NCI-H510A treated with DMSO at 0.1 percent for 48 hours (cell line): Measurements from ENCODE around the gene TLX2.

ENCODE experiments used
- DNase-seq: peaks from one replicate; lab custom pipeline; 2025; lab: John Stamatoyannopoulos, UW

TLX2 gene

DNA sequence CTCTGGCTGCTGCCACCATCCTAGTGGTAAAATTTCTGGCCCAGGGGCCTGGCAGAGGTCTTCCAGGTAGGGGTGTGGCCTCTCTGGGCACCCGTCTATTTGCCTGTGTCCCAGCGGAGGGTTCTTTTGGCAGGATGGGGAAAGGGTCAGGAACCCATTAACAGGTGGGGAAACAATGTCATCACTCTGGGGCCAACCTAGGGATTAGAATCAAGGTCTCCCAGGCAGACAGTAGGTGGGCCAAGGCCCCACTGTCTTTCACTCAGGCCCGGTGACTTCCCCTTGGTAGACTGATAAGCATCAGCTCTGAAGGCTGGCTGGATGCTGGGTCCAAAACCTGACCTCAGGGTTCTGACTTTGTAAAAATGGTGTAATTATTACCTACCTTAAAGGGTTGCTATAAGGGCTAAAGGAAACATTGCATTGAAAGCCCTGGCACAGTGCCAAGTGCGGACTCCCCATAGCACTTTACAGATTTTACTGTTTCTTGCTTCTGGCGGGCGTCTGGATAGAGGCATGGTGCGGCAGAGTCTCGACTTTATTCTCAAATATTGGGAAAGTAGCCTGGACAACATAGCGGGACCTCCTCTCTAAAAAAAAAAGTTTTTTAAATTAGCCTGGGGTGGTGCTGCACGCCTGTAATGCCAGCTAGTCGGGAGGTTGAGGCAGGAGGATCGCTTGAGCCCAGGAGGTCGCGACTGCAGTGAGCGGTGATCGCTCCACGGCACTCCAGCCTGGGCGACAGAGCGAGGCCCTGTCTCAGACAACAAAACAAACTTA is 17.1 kb upstream of the TLX2 start:
- DNase-seq, result no peak

DNA sequence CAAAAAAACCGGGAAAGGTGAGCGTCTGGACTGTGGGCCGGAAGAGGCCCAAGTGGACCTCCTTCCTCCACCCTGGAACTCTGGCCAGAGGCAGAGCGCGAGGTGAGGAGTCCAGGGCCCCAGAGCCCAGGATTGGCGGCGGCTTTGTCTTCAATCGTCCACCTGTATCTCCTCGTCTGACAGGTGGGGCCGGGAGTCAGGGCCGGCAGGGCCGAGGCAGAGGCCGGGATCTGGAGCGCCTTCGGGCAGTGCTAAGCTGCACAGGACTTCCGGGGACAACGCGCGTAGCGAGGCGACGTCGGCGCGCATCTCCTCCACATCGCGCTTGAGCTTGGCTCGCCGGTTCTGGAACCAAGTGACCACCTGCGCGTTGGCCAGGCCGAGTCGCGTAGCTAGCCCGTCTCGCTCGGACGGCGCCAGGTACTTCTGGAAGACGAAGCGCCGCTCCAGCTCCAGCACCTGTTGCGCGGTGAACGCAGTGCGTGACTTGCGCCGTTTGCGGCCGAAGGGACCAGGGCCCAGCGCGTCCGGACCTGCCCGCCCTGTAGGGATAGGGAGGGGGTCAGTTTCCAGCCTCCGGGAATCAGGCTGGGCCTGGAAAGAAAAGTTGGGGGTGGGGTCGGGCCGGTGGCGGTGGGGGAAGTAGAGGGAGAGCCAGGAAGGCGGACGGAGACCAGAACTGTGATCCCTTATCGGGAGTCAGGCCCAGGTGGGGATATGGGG is 16.3 kb upstream of the TLX2 start:
- DNase-seq, result peak; percentile 37

DNA sequence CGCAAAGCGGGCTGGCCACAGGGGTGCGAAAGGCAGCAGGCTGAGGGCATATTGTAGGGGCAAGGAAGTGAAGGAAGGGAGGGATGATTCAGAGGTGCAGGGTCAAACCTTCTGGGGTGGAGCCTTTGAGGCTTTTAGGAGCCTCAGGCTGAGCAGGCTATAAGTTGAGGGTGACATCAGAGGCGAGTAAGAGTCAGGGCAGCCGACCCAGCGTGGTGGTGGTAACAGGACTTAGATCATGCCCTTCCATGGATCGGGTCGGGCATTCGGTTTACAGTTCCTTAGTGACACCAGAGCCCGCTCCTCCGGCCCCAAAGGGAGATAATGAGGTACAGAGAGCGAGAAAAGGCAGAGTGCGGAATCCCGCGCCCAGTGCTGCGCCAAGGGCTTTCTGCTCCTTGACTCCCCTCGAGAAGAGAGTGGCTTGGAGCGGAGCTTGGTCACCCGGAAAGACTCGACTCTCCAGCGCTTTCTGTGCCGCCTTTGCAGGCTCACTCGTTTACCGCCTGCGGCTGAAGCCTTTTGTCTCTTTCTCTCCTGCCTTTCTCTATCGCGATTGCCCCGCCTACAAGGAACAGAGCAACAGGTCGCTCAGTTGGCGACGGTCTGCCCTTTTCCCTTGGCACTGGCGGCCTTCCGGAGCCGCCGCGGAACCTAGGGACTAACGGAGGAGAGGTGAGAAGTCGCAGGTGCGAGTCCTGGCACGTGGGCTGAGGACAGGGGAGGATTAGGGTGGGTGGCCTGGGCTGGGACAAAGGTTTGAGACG is 15.6 kb upstream of the TLX2 start:
- no peak for DNase-seq

DNA sequence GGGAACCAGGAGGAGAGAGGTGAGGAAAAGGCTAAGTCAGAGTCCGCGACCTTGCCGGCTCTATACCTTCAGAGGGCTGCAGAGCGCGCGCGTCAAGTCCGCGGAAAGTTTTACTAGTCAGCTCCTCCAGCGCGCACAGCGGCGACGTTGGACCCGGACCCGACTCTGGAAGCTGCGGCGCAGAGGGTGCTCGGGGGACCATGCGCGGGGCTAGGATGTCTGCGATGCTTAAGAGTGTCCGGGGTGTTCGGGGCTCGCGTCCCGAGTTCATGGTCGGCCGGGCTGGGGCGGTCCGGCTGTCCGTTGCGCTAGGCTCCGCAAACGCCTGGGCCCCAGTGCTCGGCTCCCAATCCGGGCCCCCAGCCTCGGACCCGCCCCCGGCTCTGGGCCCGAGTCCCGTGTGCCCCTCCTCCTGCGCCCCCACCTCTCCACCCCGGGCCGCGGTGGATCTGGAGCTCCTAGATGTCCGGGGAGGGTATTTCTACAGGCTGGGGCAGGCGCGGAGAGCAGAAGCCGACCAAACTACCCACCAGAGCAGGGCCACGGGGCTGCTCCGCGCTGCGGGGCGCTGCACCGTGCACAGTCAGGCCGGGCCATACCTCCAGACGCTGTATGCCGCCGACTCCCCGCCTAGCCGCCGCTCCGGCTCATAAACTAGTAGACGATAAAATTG is 14.8 kb upstream of the TLX2 start, which contains the start of gene LBX2:
Gene LBX2 (minus strand): TSS at position 337 of the 673 bp plus-strand sequence. CDS start 66 bp downstream, at position 271.
- no peak for DNase-seq

DNA sequence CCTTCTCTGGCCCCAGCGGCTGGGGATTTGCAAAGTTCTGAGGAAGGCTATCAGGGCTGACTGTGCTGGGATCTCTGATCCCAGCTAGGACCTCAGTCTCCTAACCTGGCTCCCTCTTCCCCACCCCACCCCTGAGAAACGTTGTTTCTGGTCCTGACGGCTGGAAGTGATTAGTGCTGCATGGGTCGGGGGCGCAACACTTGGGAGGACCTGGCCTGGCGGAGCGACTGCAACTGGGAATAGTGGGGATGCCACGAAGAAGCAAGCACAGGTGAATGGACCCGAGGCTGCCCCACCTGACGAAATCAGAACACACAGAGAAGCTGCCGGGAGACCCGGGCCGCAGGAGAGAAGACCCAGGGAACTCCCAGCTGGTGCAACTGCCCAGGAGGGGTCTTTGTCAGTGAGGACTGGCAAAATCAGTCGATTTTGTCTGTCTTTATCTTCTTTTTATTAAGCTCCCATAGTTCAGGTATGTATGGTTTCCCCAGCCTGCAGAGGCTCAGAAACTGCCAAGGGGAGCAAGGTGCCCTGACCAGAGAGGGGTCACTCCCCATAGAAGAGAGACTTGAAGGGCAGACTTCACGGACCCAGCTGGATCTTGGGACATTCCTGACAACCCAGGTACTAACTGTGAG is 14.2 kb upstream of the TLX2 start:
- DNase-seq, result no peak

DNA sequence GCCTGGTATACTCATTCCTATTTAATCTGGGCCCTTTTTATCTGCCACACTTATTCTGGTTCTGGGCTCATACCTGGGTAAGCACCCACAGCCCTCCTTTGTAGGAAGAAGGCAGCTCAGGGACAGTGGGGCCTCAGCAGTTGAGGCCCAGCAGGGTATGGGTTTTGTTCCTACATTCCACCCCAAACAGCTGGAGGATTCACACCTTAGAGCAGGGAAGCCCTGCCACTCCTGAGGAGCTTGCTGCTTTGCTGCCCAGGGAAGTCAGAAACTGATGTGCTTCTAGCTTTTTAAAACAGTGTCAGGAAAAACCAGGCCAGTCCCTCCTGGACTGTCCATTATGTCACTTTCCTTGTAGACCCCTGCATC is 13.7 kb upstream of the TLX2 start:
- no peak for DNase-seq

DNA sequence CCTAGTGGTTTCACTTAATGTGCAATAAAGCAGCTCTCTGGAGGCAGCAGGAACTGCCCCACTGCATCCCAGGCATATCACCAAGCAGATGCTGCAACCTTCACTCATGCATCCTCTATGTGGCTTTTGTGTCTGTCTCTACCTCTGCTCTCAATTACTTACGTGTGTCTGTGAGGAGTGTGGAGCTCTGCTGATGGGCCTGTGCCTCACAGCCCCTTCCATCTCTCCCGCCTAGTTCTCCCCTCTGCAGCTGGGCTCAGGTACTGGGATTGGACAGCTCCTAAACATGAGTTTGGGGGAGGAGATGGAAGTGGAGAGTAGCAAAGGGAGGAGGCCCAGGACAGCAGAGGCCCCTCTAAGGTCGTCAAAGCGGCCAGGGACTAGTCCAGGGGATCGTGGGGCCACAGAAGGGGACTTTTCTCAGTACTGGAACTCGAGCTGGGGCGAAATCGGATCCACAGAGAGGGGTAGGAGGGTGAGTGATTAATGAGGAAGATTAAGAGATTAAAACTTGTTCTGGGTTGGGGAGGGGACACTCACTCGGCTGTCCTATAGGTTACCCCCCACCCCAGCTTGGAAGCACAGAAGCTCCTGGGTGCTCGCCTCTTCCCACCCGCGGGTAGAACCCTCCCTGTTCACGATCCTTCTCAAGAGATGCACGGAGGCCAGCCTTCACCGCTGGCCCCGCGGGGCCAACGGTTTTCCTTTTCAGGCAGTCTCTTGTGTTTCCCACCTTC is 12.7 kb upstream of the TLX2 start:
- DNase-seq, result no peak

DNA sequence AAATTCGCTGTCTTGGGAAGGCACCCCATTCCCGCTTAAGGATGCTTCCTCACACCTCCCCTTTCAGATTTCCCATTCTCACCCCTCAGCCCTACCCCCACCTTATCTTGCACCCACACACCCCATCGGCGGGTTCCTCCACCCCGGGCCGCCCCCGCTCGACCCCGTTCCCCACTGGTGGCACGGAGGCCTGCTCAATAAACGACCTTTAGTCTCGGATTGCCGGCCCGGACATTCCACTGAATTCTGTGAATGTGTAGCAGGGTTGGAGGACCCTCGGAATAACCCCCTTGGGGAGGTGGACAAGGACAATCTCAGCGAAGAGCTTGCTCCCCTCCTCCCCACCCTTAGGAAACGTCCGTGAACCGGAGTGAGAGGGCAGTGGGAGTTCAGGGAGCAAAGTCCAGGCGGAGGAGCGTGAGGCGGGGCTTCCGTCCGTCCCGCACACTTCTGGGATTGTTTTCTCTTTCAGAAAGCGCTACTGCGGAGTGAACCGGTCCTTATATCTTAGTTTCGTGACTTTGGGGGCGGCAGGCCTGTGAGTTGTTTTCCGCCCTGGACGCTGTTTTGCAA is 12.0 kb upstream of the TLX2 start:
- no peak for DNase-seq

DNA sequence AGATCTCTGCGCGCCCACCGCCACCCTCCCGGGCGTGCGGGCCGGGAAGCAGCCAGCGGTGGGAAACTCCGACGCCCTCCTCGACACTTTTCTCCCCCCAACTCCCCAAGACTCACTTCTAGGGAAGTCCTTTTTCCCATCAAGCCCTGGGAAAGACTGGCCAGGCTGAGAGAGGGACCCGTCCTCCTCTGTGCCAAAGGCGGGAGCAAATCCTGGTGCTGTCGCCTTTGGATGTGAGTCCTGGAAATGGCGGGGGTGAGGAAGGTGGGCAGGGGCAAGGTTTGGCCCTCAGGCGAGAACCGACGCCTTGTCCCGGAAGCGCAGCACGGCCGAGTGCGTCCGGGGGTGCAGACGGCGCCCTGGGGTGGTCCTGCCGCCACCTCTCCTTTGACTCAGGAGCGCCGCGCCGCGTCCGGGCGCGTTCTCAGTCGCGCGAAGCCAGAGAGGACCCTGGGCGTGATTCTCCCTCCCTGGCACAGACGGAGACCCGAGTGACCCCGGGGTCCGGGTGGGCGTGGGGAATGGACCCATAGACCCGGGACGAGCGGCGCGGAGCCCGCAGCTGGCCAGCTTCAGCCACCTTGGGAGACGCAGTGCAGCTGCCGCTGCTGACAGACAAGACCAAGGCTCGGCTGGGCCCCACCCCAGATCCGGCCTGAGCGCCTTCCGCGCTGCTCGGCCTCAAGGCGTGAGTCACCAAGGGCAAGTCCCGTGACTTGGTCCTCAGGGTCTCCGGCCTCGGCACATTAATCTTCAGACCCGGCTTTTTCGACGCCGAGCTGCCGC is 11.3 kb upstream of the TLX2 start:
- no peak for DNase-seq

DNA sequence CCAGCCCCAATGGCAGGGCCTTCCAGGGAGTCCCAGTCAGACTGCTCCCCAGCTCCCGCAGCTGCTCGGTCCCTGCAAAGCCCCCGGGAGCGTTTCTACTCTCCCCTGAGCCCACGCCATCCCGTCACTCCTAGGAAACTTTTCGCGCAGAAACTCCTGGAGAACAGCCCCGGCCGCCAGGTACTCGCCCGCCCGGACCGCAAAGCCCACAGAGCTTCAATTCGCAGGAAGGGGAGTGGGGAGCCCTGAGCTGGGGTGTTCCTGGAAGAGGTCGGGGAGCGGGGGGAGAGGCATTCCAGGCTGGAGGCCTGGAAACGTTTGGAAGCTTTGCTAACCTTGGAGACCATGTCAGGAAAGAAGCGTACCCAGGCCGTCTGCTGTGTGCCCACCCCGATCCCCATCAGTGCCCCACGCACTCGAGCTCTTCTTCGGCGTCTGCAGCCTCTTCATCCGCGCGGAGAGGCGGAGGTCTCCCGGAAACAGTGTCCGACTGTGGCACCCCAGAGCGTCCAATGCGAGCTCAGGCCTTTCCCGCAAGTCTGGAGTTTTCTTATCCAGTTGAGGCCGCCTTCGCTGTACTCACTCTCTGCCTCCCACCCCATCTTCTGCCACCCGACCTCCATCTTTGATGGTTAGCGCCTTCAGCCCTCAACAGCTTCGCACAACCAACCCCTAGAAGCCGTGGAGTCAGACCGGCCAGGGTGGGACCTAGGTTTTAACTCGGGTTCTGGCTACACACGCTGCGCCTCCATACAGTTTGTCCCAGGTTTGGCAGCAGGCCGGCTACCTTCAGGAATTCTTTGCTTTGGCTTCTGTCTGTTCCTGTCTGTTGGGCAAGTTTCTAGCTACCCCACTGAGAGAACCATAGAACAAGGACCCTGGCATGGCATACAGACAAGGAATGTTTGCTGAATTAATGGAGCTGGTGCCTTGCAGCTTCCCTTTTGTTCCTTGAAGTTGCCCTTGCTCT is 10.5 kb upstream of the TLX2 start:
- DNase-seq, result no peak

DNA sequence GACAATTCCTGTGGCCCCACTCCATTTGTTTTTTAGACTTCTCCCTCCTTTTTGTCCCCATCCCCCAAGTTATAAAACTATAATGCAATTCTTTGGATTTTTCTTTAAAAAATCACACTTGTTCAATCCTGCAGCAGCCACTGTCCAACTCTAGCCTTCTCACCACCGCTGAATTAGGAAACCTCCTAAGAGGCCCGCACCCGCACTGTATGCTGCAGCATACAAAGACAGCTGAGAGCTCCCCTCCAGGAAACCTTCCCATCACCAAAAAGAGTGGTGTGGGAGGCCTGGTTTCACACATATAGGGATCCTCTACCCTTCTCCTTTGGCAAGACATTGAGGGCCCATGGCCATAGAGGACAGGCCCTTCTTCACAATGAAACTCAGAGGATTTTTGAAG is 9.7 kb upstream of the TLX2 start:
- DNase-seq, result no peak

DNA sequence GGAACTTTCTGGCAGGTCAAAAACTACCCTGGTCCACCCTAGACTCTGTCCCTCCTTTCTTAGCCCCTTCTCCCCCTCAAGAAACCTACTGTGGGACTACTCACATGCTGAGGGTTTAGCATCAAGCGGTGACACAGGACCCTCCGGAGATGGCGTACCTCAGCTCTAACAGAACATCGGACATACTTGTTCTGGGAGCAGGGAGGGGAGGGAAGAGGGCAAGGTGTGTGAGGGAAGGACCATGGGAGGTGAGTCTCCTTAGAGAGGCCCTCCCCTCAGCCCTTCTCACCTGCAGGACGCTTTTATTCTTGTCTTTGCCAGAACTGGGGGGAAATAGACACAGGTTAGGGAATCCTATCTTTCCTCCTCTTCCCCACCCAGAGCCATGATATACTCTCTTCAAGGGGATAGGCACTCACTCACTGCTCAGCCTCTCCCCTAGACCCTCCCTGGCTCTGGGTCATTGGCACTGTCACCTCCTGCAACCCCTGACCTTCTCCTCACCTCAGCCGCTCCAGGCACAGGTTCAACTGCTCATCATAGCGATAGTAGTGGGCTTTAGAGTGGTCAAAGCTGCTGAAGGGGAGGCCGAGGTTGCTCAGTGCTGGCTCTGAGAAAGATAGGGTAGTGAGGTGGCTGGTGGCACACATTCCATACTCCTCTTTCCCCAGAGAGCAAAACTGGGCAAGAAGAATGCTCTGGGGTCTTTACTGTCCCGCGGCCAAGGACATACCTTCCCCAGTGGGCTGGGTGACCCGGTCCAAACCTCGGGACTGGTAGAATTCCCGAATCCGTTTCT is 8.6 kb upstream of the TLX2 start:
- DNase-seq, result no peak

DNA sequence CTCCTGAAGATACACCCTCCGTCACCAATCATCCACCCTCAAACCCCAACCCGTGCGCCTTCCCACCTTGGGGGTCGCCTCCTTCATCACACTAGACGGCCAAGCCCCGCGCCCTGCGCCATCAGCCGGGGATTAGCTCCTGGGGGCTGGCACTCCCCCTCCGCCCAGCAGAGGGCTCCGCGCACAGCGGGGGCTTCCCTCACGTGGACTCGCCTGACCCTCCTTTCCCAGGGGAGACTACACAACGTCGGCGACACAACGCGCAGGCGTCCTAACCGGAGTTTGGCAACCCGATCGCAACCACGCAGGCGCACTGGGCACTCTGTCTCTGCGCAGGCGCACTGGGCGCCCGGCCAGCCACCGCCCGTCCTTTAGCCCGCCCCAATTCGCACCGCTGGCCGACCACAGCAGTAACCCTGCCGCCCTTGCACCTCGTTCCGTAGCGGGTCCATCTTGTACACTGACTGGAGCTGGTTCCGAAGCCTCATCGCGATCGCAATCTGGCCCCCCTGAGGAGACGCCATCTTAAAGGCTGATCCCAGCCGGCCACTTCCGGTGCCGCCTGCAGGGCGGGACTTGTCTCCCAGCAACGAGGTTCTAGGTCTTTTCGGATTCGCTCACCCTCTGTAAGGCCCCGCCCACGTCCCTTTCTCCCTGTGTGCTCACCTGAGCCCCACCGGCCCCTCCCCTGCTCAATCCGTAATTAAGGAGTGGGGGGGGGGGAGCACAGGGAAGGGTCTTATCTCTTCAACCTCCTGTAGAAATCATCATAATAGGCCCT is 6.9 kb upstream of the TLX2 start, which contains the start of gene PCGF1:
Gene PCGF1 (minus strand): TSS at position 551 of the 781 bp plus-strand sequence. CDS start 27 bp downstream, at position 524.
- DNase-seq, result peak; percentile 96

DNA sequence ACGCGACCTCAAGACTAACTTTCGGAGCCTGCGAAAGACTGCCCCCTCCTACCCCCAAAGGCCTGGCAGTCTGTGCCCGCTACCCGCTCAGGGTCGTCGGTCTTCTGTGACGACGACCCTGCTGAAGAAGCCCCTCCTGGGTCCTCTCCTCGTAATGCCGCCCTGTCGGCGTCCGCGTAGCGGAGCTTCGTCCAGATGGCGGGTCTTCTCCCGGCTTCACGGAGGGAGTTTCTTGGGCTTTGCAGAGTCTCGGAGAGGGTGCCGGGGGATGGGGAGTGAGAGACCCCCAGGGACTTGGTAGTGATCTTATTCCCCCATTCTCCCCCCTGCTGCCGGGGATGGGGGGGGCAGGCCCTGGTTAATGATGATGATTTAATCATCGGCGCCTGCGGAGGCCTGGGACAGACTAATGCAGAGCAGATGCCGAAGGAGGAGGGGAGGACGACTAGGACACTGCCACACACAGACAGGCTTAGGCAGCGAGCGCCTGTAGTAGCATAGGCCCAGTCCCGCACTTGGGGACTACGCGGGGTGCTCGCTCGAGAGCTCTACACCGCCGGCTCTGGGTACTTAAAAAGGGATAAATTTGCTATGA is 6.2 kb upstream of the TLX2 start:
- no peak for DNase-seq

DNA sequence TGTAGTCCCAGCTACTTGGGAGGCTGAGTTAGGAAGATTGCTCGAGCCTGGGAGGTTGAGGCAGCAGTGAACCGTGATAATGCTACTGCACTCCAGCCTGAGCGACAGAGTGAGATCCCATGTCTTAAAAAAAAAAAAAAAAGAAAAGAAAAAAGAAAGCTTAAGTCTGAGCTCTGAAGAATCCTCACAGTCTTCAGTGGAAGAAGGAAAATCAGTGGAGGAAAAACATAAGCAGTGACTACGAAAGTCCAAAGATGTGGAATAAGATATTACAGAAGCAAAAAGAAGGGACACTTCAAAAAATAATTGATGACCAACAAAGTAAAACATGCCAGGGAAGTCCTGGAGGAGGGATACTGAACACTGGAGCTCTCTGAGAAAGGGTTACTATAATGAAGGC is 4.0 kb upstream of the TLX2 start:
- DNase-seq, result no peak
